GM06990 (cell line): Measurements from ENCODE around the gene ISCA1.
"Not testable (repeated sequence)": the region's sequence is repeated elsewhere in the genome, so short reads cannot be mapped to it uniquely, and the experiment has no call there.

Experiments used
- DNase-seq: peaks from one replicate; pipeline ENCODE4 v3.0.0-alpha.2; 2011; ENCODE audit not compliant: insufficient read length; ENCODE audit errors: extremely low read depth
- H3K27me3 ChIP-seq: replicated peaks from 2 replicates; pipeline ENCODE4 v1.6.0; 2011; ENCODE audit warnings: low read length; ENCODE audit not compliant: control insufficient read depth, insufficient read depth
- H3K36me3 ChIP-seq: 2 replicates; pipeline ENCODE4 v1.5.1; 2011; ENCODE audit warnings: low read length; ENCODE audit not compliant: control insufficient read depth, insufficient read depth
- H3K4me3 ChIP-seq: replicated peaks from 2 replicates; pipeline ENCODE4 v1.5.1; 2011; ENCODE audit warnings: low read depth, mild to moderate bottlenecking, control low read depth, low read length
- CTCF ChIP-seq: IDR thresholded peaks from 2 replicates; pipeline ENCODE4 v1.5.1; 2011; ENCODE audit warnings: low read length, control low read depth, mild to moderate bottlenecking, inconsistent platforms; ENCODE audit not compliant: insufficient read depth, poor library complexity, severe bottlenecking

ISCA1 gene

GRCh38 chr9:86298873-86299272 lies 16.5 kb upstream of the ISCA1 start:
- Histone ChIP-seq H3K36me3 (peaks cover 24% of the 10 kb centered on the region), H3K4me3 (no peak overlapping the region), H3K27me3 (no peaks in the 10 kb centered on the region)
- no peak for TF ChIP-seq CTCF
- DNase-seq: no peak

- not testable (repeated sequence) for H3K4me3 ChIP-seq, H3K36me3 ChIP-seq, H3K27me3 ChIP-seq, DNase-seq
Observed at GRCh38 chr9:86290341-86290740, 8.0 kb upstream of the ISCA1 start.

- Histone ChIP-seq H3K4me3 (no peak overlapping the region), H3K36me3 (no peaks in the 10 kb centered on the region), H3K27me3 (no peaks in the 10 kb centered on the region)
- no peak for TF ChIP-seq CTCF
- DNase-seq: no peak
Observed at GRCh38 chr9:86288499-86289198, 6.3 kb upstream of the ISCA1 start.

- DNase-seq: no peak
- Histone ChIP-seq H3K36me3 (no peaks in the 10 kb centered on the region), H3K27me3 (no peaks in the 10 kb centered on the region), H3K4me3 (no peak overlapping the region)
- TF ChIP-seq CTCF: peak; percentile 37
Observed at GRCh38 chr9:86287013-86287412, 4.7 kb upstream of the ISCA1 start.

- no peaks in the 10 kb centered on the region for H3K36me3 ChIP-seq
- DNase-seq: no peak
- H3K4me3 ChIP-seq: no peak overlapping the region
- no peak for TF ChIP-seq CTCF
- H3K27me3 ChIP-seq: no peaks in the 10 kb centered on the region
Observed at GRCh38 chr9:86286278-86286677, 3.9 kb upstream of the ISCA1 start.

- no peak for DNase-seq
- Histone ChIP-seq H3K27me3 (no peaks in the 10 kb centered on the region), H3K4me3 (no peak overlapping the region), H3K36me3 (no peaks in the 10 kb centered on the region)
- TF ChIP-seq CTCF: no peak
Observed at GRCh38 chr9:86285261-86285660, 2.9 kb upstream of the ISCA1 start.
